HepG2 (cell line): ENCODE measurements around the gene SF3B5.

Source experiments
- TBL1XR1 ChIP-seq: fragments of 150-350 bp; IDR thresholded peaks from 2 replicates; pipeline ENCODE4 v1.6.1; 2014; ENCODE audit warnings: borderline replicate concordance, low read length; ENCODE audit not compliant: partially characterized antibody
- TCF12 ChIP-seq, 2 experiments: fragments of 450-650 bp in 1 of 2; sonication (generic) in 1 of 2; formaldehyde crosslinking in 1 of 2; IDR thresholded peaks; 2 replicates each; pipeline versions ENCODE4 v1.6.1 to v1.8.0; 2017 to 2022; ENCODE audit warnings: antibody characterized with exemption in 1 of 2, mild to moderate bottlenecking in 1 of 2, missing genetic modification reagents in 1 of 2, moderate library complexity in 1 of 2
- ZNF24 ChIP-seq: fragments of 450-650 bp; IDR thresholded peaks from 2 replicates; pipeline ENCODE4 v1.6.1; 2017; ENCODE audit warnings: antibody characterized with exemption, mild to moderate bottlenecking
- ZNF609 ChIP-seq: sonication (generic); formaldehyde crosslinking; IDR thresholded peaks from 2 replicates; pipeline ENCODE4 v1.4.0; 2020; ENCODE audit warnings: mild to moderate bottlenecking, missing genetic modification reagents, borderline replicate concordance

GRCh38 chr6:144086959-144087358, 8.4 kb downstream of the SF3B5 start:
- TF ChIP-seq TCF12 (IDR thresholded peaks at IDR 0.05) (no peak), TCF12 (CRISPR knock-in tag; IDR thresholded peaks at IDR 0.05) (no peak), TBL1XR1 (no peak), ZNF24 (no peak), ZNF609 (CRISPR knock-in tag) (no peak)
